ENCODE measurements around the gene SLIT3.

The SLIT3 gene

GRCh38 chr5:168939887-168940544 lies 360.9 kb downstream of the SLIT3 start (continued):
- TF ChIP-seq ESRRG (CRISPR knock-in tag; IDR thresholded peaks at IDR 0.05) (no peak), POU6F1 (CRISPR knock-in tag; IDR thresholded peaks at IDR 0.05; ENCODE audit: borderline replicate concordance, low read depth) (no peak), GLIS3 (CRISPR knock-in tag; IDR thresholded peaks at IDR 0.05) (no peak), PPARA (CRISPR knock-in tag; IDR thresholded peaks at IDR 0.05; ENCODE audit: borderline replicate concordance) (no peak), ZC3H10 (CRISPR knock-in tag; IDR thresholded peaks at IDR 0.05) (no peak)

GRCh38 chr5:168939156-168939800 lies 361.7 kb downstream of the SLIT3 start:
- no peak for ATAC-seq
- TF ChIP-seq BACH2 (CRISPR knock-in tag; IDR thresholded peaks at IDR 0.05; ENCODE audit: borderline replicate concordance) (no peak), OSR1 (CRISPR knock-in tag; IDR thresholded peaks at IDR 0.05) (no peak), ZNF70 (CRISPR knock-in tag; IDR thresholded peaks at IDR 0.05) (no peak), ZFP3 (CRISPR knock-in tag; IDR thresholded peaks at IDR 0.05) (no peak), RARB (CRISPR knock-in tag; IDR thresholded peaks at IDR 0.05) (no peak), GLIS3 (CRISPR knock-in tag; IDR thresholded peaks at IDR 0.05) (no peak), PPARA (CRISPR knock-in tag; IDR thresholded peaks at IDR 0.05; ENCODE audit: borderline replicate concordance) (no peak), ARNTL (CRISPR knock-in tag; IDR thresholded peaks at IDR 0.05; ENCODE audit: borderline replicate concordance, low read depth) (no peak), CSDC2 (CRISPR knock-in tag; IDR thresholded peaks at IDR 0.05) (no peak), ZNF8 (CRISPR knock-in tag; IDR thresholded peaks at IDR 0.05) (no peak), ZC3H10 (CRISPR knock-in tag; IDR thresholded peaks at IDR 0.05) (no peak), ZNF565 (CRISPR knock-in tag; conservative IDR thresholded peaks at IDR 0.05; ENCODE audit: low read depth) (no peak), TCF4 (CRISPR knock-in tag; IDR thresholded peaks at IDR 0.05; ENCODE audit: borderline replicate concordance) (no peak), SNAI2 (CRISPR knock-in tag; IDR thresholded peaks at IDR 0.05) (no peak), TSHZ2 (CRISPR knock-in tag; IDR thresholded peaks at IDR 0.05) (no peak), POU6F1 (CRISPR knock-in tag; IDR thresholded peaks at IDR 0.05; ENCODE audit: borderline replicate concordance, low read depth) (no peak)

GRCh38 chr5:168936511-168936910 lies 364.4 kb downstream of the SLIT3 start:
- no peak for ATAC-seq
- TF ChIP-seq ZFP30 (CRISPR knock-in tag; IDR thresholded peaks at IDR 0.05) (no peak), ESRRG (CRISPR knock-in tag; IDR thresholded peaks at IDR 0.05) (no peak), TCF4 (CRISPR knock-in tag; IDR thresholded peaks at IDR 0.05; ENCODE audit: borderline replicate concordance) (no peak), ISL1 (CRISPR knock-in tag; IDR thresholded peaks at IDR 0.05) (no peak), PPARA (CRISPR knock-in tag; IDR thresholded peaks at IDR 0.05; ENCODE audit: borderline replicate concordance) (no peak), BACH2 (CRISPR knock-in tag; IDR thresholded peaks at IDR 0.05; ENCODE audit: borderline replicate concordance) (no peak), CSDC2 (CRISPR knock-in tag; IDR thresholded peaks at IDR 0.05) (no peak), TSHZ2 (CRISPR knock-in tag; IDR thresholded peaks at IDR 0.05) (no peak), CREB5 (CRISPR knock-in tag; IDR thresholded peaks at IDR 0.05; ENCODE audit: low read depth) (no peak), ZC3H10 (CRISPR knock-in tag; IDR thresholded peaks at IDR 0.05) (no peak), CSRNP3 (CRISPR knock-in tag; IDR thresholded peaks at IDR 0.05) (no peak), POU6F1 (CRISPR knock-in tag; IDR thresholded peaks at IDR 0.05; ENCODE audit: borderline replicate concordance, low read depth) (no peak), OSR1 (CRISPR knock-in tag; IDR thresholded peaks at IDR 0.05) (no peak), ZNF70 (CRISPR knock-in tag; IDR thresholded peaks at IDR 0.05) (no peak), ZFP3 (CRISPR knock-in tag; IDR thresholded peaks at IDR 0.05) (no peak)

All from SK-N-SH treated with all-trans-retinoic acid at 6 μM for 48 hours (cell line).